Endodermal cell (in vitro differentiated cells): ENCODE measurements around the gene WDFY1. TPM values are rescaled to one million over a fixed set of nuclear protein-coding genes. Genes with fewer than 3 reads are reported as not detected.

ENCODE experiments used
- DNase-seq: peaks from one replicate; pipeline ENCODE4 v3.0.0-alpha.2; 2017
- H3K27ac ChIP-seq: 2 replicates; pipeline ENCODE4 v1.5.1; 2013; ENCODE audit warnings: mild to moderate bottlenecking, low read depth, low read length, moderate library complexity
- H3K27me3 ChIP-seq: 2 replicates; pipeline ENCODE4 v1.6.1; 2013; ENCODE audit warnings: mild to moderate bottlenecking, low read length, moderate library complexity; ENCODE audit not compliant: insufficient read depth, control insufficient read depth, poor library complexity, severe bottlenecking
- H3K36me3 ChIP-seq: 2 replicates; pipeline ENCODE4 v1.7.0; 2013; ENCODE audit warnings: mild to moderate bottlenecking, low read length, moderate library complexity; ENCODE audit not compliant: control insufficient read depth, insufficient read depth
- H3K4me1 ChIP-seq: one replicate; pipeline ENCODE4 v1.7.0; 2013; ENCODE audit warnings: low read length; ENCODE audit not compliant: control insufficient read depth, insufficient read depth
- H3K4me3 ChIP-seq: 2 replicates; pipeline ENCODE4 v1.5.1; 2013; ENCODE audit warnings: mild to moderate bottlenecking, low read length, moderate library complexity
- H3K9ac ChIP-seq: 2 replicates; pipeline ENCODE4 v1.6.1; 2013; ENCODE audit warnings: mild to moderate bottlenecking, low read length, moderate library complexity; ENCODE audit not compliant: poor library complexity, severe bottlenecking; ENCODE audit errors: extremely low read depth
- H3K9me3 ChIP-seq: 2 replicates; pipeline ENCODE4 v1.6.1; 2013; ENCODE audit warnings: mild to moderate bottlenecking, low read length, moderate library complexity; ENCODE audit not compliant: control insufficient read depth
- H3K27ac Mint-ChIP-seq: 2 replicates; pipeline ENCODE4 v1.8.0; 2020; ENCODE audit warnings: mixed read lengths
- H3K27me3 Mint-ChIP-seq: 2 replicates; pipeline ENCODE4 v1.8.0; 2021; ENCODE audit warnings: mild to moderate bottlenecking, mixed read lengths; ENCODE audit not compliant: insufficient read depth
- H3K36me3 Mint-ChIP-seq: 2 replicates; pipeline ENCODE4 v1.8.0; 2020; ENCODE audit warnings: low read depth, mixed read lengths
- H3K4me1 Mint-ChIP-seq: 2 replicates; pipeline ENCODE4 v1.8.0; 2020; ENCODE audit warnings: mixed read lengths
- H3K4me3 Mint-ChIP-seq: 2 replicates; pipeline ENCODE4 v1.8.0; 2020; ENCODE audit warnings: mild to moderate bottlenecking, moderate library complexity, mixed read lengths
- H3K9me3 Mint-ChIP-seq: 2 replicates; pipeline ENCODE4 v1.8.0; 2020; ENCODE audit warnings: mild to moderate bottlenecking, mixed read lengths
- CTCF ChIP-seq: fragments of 200-600 bp; sonication (generic); conservative IDR thresholded peaks from 2 replicates; pipeline ENCODE4 v1.5.0; 2021; ENCODE audit warnings: antibody characterized with exemption, mild to moderate bottlenecking
- WGBS, 2 experiments: methylation state at CpG; one replicate each; pipeline versions ENCODE4 v1.1.5 to v1.1.7; 2013; ENCODE audit warnings: missing lambda C conversion rate in 2 of 2, mixed read lengths in 1 of 2; ENCODE audit not compliant: insufficient coverage in 1 of 2, insufficient read length in 1 of 2; 5-methylcytosine and 5-hydroxymethylcytosine counted together
- total RNA-seq, 2 donors: library from RNA; stranded (reverse); fragmentation: NEBNext Ultra II Directional in 1 of 2; extraction: Animal tissue kit (Norgen Biotek cat#: 25700) in 1 of 2; gene quantifications; 2 replicates in 1 of 2; 3 replicates in 1 of 2; pipeline ENCODE4 v1.2.1, GENCODE V29; 2021

Gene WDFY1
- total RNA-seq, 2 donors from 2014 or later: 61.9 to 69.7 TPM

DNA sequence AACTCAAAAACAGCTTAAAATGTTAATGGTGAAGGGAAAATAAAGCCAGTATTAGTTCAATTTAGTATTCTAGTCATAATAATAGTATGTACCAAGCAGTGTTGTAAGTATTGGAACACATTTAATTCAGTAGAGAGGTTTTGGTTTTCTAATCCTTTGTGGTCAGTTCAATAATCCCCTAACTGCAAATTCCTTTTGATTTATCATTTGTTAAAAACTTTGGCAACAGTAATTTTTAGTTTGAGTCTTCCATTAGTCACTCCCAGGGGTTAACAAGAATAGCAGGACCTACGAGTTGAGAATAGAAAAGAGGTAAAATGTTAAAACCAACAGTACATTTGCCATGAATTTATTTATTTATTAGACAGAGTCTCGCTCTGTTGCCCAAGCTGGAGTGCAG, 22.8 kb upstream of the WDFY1 start:
- no peak overlapping the region for H3K27ac Mint-ChIP-seq
- Histone ChIP-seq H3K9me3 (no peaks in the 10 kb centered on the region), H3K9ac (no peak overlapping the region), H3K27ac (no peak overlapping the region), H3K4me1 (peaks cover 3% of the 10 kb centered on the region), H3K36me3 (peaks cover 40% of the 10 kb centered on the region), H3K27me3 (no peaks in the 10 kb centered on the region), H3K4me3 (no peak overlapping the region)
- no peak for TF ChIP-seq CTCF
- no peak overlapping the region for H3K4me3 Mint-ChIP-seq
- H3K9me3 Mint-ChIP-seq: no peaks in the 10 kb centered on the region
- DNase-seq: no peak
- 75 to 97% methylated on average over 2 of the region's 2 CpGs for WGBS, 2 experiments
- H3K4me1 Mint-ChIP-seq: peaks cover 17% of the 10 kb centered on the region
- no peaks in the 10 kb centered on the region for H3K27me3 Mint-ChIP-seq
- H3K36me3 Mint-ChIP-seq: peaks cover 24% of the 10 kb centered on the region

GRCh38 chr2:223959688-223960087, 14.6 kb upstream of the WDFY1 start:
- no peaks in the 10 kb centered on the region for H3K9me3 Mint-ChIP-seq
- H3K4me3 Mint-ChIP-seq: no peak overlapping the region
- TF ChIP-seq CTCF: no peak
- H3K27ac Mint-ChIP-seq: no peak overlapping the region
- DNase-seq: peak; percentile 31
- peaks cover 36% of the 10 kb centered on the region for H3K36me3 Mint-ChIP-seq
- H3K27me3 ChIP-seq: no peaks in the 10 kb centered on the region
- peaks cover 2% of the 10 kb centered on the region for H3K4me1 ChIP-seq
- H3K9me3 ChIP-seq: no peaks in the 10 kb centered on the region
- 82 to 88% methylated on average over 5 of the region's 5 CpGs for WGBS, 2 experiments
- no peak overlapping the region for H3K27ac ChIP-seq
- H3K4me3 ChIP-seq: peak overlapping the region; percentile 97
- peaks cover 41% of the 10 kb centered on the region for H3K4me1 Mint-ChIP-seq
- no peaks in the 10 kb centered on the region for H3K27me3 Mint-ChIP-seq
- H3K9ac ChIP-seq: no peak overlapping the region
- peaks cover 25% of the 10 kb centered on the region for H3K36me3 ChIP-seq

DNA sequence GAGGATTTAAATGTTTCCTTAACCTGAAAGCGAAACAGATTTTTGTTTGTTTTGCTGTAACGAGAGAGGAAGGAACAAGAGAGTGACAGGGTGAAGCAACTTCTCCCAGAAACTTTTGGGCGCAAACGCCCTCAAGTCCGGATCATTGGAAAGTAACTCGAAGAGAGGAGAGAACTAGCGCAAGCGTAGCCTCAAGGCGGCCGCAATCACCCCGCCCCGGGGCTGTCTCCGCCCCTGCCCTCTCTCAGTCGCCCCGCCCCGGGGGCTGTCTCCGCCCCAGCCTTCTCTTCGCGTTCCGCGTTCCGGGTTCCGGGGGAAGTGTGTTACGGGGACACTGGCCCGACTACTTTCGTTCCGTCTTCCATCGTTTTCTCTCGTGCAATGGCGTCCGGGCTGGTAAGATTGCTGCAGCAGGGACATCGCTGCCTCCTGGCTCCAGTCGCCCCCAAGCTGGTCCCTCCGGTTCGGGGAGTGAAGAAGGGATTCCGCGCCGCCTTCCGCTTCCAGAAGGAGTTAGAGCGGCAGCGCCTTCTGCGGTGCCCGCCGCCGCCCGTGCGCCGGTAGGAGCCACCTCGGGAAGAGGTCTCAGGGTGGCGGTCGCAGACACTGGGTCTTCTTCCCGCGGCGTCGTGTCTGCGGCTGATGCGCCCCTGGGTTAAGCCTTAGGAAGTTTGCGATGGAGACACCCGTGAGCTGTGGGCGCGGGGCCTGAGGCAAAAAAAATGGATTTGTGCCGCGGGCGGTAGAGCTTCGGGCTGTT, 12.1 kb upstream of the WDFY1 start, which contains the start of gene MRPL44:
Gene MRPL44 (plus strand): TSS at position 372 of the 760 bp plus-strand sequence. CDS start 10 bp downstream, at position 382.
- peak within 1 kb of the TSS; percentile 96 for H3K4me3 Mint-ChIP-seq
- H3K4me3 ChIP-seq: peak within 1 kb of the TSS; percentile 97
- H3K9me3 ChIP-seq: no peaks in the 10 kb centered on the region
- no peaks in the 10 kb centered on the region for H3K27me3 Mint-ChIP-seq
- peaks cover 14% of the 10 kb centered on the region for H3K36me3 ChIP-seq
- peak within 1 kb of the TSS; percentile 98 for H3K27ac Mint-ChIP-seq
- H3K4me1 Mint-ChIP-seq: peaks cover 42% of the 10 kb centered on the region
- peaks cover 28% of the 10 kb centered on the region for H3K36me3 Mint-ChIP-seq
- 1% methylated on average over 36 to 65 of the region's 65 CpGs for WGBS, 2 experiments
- peak within 1 kb of the TSS; percentile 88 for H3K9ac ChIP-seq
- no peaks in the 10 kb centered on the region for H3K9me3 Mint-ChIP-seq
- no peak within 1 kb of the TSS for H3K27ac ChIP-seq
- no peak for TF ChIP-seq CTCF
- H3K4me1 ChIP-seq: peaks cover 7% of the 10 kb centered on the region
- H3K27me3 ChIP-seq: no peaks in the 10 kb centered on the region
- DNase-seq: peak; percentile 98
